Omental fat pad (tissue), 4 donors: Measurements from ENCODE around the gene ASPRV1. TPM values are rescaled to one million over a fixed set of nuclear protein-coding genes. Genes with fewer than 3 reads are reported as not detected.

ENCODE experiments used
- ATAC-seq: fragments of 150-250 bp; one replicate; pipeline ENCODE4 v1.9.1; 2016; ENCODE audit warnings: mild to moderate bottlenecking, moderate library complexity; ENCODE audit not compliant: low FRiP score
- DNase-seq: peaks from one replicate; pipeline ENCODE4 v3.0.0-alpha.2; 2019; ENCODE audit warnings: low spot score
- CTCF ChIP-seq, 3 donors: fragments of 450-650 bp; IDR thresholded peaks; one replicate each; pipeline ENCODE4 v1.5.1; 2016 to 2017; ENCODE audit warnings: antibody characterized with exemption in 3 of 3, mild to moderate bottlenecking in 3 of 3, moderate library complexity in 2 of 3
- total RNA-seq, 4 donors: library from RNA; depleted of rRNA; stranded (reverse); fragments of >200 nt; gene quantifications; one replicate each; pipeline ENCODE4 v1.1.0, GENCODE V29; 2016

Gene ASPRV1
- total RNA-seq, 4 donors from 2014 or later: 0.94 to 5.2 (median 1.4) TPM

DNA sequence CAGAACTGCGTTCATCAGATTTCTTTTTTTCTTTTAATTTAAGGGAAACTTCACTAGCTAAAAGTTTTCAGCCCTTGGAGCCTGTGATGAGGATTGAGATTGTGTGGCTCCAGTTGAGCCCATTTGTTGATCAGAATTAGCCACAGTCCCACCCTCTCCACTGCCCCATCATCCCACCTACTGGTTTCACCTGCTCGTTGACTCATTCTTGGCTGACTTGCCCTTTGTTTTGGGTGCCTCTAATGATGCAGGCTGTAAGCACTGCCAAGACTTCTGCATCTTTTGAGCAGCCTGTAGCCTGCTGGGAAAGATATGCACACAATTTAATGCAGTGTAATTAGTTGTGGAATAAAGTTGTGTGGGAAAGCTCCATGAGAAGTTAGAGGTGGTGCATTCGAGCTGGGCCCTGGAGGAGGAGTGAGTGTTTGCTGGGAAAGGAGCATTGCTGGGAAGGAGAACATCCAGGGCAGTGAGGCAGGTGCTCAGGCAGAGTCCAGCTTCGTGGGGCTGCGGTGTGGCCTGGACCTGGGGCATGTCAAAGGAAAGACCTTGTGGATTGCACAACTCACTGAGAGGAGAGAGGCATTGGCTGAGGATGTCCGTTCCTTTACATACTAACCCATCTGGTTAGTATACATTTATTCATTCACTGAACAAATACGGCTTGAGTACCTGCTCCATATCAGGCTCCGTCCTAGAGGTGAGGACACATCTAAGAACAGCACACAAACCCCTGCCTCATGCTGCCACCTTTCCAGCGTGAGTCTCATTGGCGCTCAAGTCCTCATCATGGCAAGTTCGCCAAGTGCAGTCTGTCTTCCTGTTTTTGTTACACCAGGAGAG is 18.2 kb downstream of the ASPRV1 start:
- no peak for DNase-seq
- ATAC-seq: no peak
- no peak for TF ChIP-seq CTCF (IDR thresholded peaks at IDR 0.05)

DNA sequence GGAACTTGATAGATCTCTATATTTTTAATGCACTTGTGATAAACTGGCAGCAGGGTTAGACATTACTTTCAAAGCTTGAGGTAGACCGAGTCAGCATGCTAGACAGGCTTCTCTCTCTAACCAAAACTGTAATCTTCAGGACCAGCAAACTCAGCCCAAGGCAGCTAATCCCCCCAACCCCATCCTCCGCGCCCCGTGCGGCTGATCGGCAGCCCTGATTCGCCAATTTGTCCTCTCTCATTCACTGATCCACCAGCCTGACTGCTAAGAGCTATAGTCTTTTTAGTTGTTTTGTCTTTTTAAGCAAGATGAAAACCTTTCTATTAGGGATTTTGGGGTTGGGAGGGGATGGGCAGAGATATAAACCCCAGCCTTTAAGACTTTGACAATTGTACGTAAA is 20.7 kb downstream of the ASPRV1 start:
- no peak for ATAC-seq
- DNase-seq: no peak
- no peak for TF ChIP-seq CTCF (IDR thresholded peaks at IDR 0.05)

DNA sequence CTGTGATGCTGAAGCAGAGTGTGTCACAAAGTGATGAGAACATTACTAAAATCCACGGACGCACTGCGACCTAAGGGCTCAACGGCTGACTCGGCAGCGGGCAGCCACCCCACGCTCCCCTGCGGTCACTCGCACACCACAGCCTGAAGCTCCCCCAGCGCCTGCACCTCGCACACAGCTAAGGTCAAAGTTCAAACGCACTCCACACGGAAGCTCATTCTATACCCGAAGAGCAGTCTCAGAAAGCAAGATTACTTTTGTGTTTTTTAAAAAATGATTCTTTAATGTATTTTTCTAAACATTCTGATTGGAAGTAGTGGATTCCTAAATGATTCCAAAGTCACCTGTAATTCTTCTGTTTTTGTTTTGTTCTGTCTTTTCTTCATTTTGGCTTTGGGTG is 21.7 kb downstream of the ASPRV1 start:
- ATAC-seq: no peak
- no peak for TF ChIP-seq CTCF (IDR thresholded peaks at IDR 0.05)
- no peak for DNase-seq

- no peak for ATAC-seq
- TF ChIP-seq CTCF (IDR thresholded peaks at IDR 0.05): no peak
- no peak for DNase-seq
Observed at GRCh38 chr2:69937968-69938367, 23.5 kb downstream of the ASPRV1 start.

- no peak for TF ChIP-seq CTCF (IDR thresholded peaks at IDR 0.05)
- ATAC-seq (no peak), DNase-seq (no peak)
Observed at GRCh38 chr2:69936906-69937305, 24.5 kb downstream of the ASPRV1 start.

DNA sequence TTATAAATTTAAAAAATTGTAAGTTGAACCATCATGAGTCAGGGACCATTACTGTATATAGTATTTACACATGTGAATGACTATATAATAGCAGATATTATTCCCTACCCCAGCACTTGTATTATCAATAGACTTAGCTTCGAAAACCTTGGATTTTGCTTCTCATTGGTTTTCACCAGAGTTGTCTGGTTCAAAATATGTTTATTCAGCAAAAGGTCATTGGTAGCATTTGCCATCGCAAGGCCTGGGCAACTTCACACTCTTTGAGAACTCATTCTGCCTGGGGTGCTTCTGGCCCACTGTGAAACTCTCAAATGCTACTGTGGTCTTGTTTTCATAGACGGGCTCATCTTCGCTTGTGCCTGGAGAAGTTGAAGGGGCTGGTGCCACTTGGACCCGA is 26.4 kb downstream of the ASPRV1 start:
- no peak for ATAC-seq
- TF ChIP-seq CTCF (IDR thresholded peaks at IDR 0.05): no peak
- DNase-seq: no peak

DNA sequence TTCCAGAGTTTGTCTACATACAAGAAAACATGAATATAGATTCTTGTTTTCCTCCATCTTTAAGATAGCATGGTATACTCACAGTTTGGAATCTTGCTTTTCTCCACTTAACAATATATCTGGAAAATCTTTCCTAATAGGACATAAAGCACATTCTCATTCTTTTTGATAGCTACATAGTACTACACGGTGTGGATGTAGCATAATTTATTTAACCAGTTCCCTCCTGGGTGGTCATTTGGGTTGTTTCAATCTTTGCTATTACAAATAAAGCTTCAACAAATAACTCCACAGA is 26.9 kb downstream of the ASPRV1 start:
- ATAC-seq (no peak), DNase-seq (no peak)
- no peak for TF ChIP-seq CTCF (IDR thresholded peaks at IDR 0.05)
